HG03196 (cell line): ENCODE results near the gene SBF1.

Experiments used
- ATAC-seq: cut with Tn5 transposase; IDR thresholded peaks from one replicate; pipeline ENCODE4 v1.9.1; 2021; ENCODE audit not compliant: unreplicated experiment

Gene SBF1

GRCh38 chr22:50506611-50507420 lies 32.0 kb upstream of the SBF1 start:
- ATAC-seq: no peak

DNA sequence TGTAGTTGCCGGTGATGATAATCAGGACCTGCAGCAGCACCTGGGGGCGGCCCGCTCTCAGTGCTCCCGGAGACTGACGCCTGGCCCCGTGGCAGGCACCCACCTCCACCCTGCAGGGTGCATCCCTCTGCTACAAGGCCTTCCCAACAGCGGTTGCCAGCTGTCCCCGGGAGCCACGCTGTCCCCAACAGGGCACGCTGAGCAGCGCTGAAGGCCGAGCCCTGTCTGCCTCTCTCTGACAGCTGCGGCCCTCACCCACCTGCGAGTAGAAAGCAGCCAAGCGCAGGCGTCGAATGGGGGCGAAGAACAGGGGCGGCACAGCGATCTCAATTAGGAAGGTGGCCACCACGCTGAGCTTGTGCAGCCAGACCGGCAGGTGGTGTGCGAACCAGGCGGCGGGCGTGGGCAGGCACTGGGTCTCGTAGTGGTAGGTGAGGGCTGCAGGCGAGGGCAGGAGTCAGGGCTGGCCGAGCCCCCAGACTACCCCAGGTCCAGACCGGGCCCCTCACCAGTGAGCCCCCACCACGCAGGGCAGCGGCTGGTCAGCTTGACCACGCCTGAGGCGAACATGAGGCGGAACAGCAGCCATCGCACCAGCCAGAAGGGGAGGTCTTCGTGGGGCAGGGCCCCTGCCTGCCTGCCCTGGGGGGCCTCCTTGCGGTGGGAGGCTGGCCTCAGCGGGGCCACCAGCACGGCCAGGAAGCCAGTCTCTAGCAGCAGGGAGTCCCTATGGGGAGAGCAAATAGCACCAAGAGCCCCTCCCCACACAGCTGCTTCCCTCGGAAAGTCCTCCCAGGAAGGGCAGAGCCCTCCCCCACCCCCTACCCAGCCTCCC lies 31.2 kb upstream of the SBF1 start:
- no peak for ATAC-seq

- no peak for ATAC-seq
These were observed 30.5 kb upstream of the SBF1 start for GRCh38 chr22:50505276-50505775.

DNA sequence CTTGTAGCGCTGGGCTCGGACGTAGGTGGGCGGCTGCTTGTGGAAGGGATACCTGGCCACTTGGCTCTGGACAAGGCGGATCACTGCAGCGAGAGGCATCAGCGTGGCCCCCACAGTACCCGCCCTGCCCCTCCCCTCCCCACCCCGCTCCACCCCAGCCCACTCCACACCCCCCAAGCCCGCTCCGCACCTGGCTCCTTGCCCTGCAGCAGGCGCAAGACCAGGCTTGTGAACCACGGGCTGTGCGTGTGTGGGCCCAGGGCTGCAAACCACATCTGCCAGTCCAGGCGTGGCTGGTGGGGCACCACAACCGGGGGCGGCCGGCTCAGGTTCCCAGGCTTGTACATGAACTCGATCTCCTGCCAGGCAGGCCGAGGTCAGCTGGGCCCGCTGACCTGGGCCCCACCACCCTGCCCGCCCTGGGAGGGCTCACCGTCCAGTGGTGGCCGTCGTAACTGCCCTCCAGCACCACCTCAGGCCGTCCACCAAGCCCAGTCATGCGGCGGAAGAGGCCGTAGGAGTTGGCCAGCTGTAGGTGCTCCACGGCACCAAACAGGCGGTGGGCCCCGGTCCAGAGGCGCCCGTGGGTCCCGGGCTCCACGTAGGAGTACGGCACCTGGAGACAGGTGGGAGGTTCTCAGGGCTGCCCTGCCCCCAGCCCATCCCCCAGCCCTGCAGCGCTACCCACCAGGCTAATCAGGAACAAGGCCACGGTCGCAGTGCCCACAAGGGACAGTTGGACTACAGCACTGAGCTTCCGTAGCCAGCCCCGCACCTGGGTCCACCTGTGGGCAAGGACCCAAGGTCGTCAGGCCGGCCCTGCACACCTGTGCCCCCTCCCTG lies 29.8 kb upstream of the SBF1 start:
- no peak for ATAC-seq

DNA sequence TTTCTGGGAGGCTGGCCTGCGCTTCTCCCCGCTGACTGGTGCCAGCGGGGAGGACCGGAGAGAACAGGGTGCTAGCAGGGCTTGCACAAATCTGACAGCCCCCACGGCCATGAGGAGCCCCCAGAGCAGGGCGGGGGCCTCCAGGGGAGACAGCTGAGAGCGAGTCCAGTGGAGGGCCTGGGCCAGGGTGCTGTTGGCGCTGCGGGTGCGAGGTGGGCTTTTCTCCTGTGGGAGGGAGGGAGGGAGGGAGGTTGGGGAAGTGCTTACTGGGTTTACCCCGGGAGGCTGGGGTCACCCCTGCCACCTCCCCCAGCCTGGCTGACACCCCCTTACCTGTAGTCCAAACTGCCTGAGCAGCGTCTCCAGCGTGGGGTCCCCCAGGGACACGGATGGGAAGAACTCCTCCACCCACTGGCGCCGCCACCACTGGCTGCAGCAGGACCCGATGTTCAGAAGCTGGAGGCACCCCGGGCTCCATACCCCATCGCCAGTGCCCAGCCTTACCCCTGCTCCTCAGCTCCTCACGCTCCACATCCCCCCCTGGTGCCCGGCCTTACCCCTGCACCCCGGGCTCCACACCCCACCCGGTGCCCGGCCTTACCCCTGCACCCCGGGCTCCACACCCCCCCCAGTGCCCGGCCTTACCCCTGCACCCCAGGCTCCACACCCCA lies 28.8 kb upstream of the SBF1 start:
- ATAC-seq: no peak

DNA sequence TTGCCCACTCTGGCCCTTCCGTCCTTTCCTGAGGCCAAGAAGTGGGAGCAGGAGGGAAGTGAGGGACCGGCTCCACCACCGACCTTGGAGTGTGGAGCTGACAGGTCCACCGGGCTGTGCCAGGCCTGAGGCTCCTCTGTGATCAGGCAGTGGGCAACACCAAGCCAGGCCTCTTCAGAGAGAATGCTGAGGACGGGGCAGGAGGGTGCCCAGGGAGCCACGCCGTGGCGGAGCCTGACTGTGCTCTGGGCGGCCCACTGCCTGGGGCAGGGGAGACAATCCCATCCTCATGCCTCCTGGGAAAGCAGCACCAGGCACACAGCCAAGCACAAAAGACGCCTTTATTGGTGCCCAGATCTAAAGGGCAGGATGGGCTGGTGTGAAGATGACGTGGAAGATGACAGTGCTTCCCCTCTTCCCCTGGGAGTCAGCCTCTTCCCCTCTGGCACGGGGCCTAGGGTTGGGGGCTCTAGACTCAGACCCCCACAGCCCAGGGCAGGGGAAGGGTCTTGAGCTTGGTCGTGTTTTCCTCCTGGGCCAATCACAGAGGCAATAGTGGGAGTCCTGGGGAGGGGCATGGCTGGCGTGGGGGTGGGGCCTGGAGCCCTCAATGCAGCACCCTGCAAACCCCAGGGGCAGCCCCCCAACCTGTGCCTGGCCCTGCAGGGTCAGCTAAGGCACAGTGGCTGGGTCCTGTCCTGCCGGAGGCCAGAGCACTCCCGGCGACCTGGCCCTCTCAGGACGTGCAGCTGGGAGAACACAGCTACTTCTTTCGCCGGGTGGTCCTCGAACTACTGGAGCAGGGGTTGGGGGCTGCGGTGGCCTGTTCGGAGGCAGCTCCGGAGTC lies 28.0 kb upstream of the SBF1 start:
- ATAC-seq: no peak

GRCh38 chr22:50502096-50502495 lies 27.3 kb upstream of the SBF1 start:
- ATAC-seq: no peak

DNA sequence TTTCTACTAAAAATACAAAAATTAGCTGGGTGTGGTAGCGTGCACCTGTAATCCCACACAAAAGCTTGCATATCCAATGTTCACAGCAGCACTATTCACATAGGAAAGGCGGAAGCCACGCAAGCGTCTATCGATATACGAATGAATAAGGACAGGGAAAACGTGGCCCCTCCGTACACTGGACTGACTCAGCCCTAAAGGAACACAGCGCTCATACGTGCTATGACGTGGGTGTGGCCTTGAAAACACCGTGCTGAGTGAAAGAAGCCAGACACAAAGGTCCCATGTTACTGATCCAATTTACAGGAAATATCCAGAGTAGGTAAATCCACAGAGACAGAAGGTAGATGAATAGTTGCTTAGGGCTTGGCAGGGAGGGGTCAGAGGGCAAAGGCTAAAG lies 25.6 kb upstream of the SBF1 start:
- ATAC-seq: no peak

- ATAC-seq: no peak
These were observed 23.6 kb upstream of the SBF1 start for GRCh38 chr22:50498322-50498890.

DNA sequence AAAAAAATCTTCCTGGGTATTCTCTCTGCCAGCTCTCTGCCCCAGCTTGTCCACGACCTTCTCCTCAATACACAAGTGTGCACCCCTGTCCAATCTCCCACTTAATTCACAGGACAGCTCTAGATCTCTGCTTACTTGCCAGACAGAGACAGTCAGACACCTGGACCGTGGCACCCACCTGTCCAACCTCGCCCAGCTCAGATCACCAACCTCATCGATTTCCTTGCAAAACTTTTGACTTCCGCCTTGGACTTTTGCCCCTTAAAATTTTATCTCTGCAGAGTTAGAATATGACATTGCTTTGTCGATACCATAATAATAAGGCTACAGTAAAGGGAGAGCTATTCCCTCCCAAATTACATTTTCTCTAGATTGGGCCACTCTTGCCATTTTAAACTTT lies 22.3 kb upstream of the SBF1 start:
- no peak for ATAC-seq

- no peak for ATAC-seq
These were observed 15.9 kb upstream of the SBF1 start for GRCh38 chr22:50490531-50491308.

GRCh38 chr22:50489363-50490243 lies 14.8 kb upstream of the SBF1 start:
- no peak for ATAC-seq

DNA sequence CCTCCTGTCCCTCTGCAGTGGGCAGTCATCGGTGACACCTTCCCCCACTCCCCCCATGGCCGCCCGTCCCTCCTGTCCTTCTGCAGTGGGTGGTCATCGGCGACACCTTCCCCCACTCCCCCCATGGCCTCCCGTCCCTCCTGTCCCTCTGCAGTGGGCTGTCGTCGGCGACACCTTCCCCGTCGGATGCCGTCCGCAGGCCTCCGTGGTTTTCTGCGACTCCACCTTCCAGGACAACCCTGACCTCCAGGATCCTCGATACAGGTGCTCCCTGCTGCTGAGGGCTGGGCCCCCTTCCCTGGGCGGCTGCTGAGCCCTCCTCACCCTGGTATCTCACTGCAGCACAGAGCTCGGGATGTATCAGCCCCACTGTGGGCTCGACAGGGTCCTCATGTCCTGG lies 14.1 kb upstream of the SBF1 start:
- ATAC-seq: no peak

- ATAC-seq: no peak
These were observed 13.3 kb upstream of the SBF1 start for GRCh38 chr22:50488006-50488677.

- ATAC-seq: no peak
These were observed 12.6 kb upstream of the SBF1 start for GRCh38 chr22:50487290-50488005.

GRCh38 chr22:50486561-50487289 lies 11.9 kb upstream of the SBF1 start, which contains the start of gene MIOX:
MIOX (plus strand) TSS chr22:50486859; CDS start chr22:50486898, 39 bp downstream.
- ATAC-seq: no peak
